ENCODE measurements around the gene BICD1.

GRCh38 chr12:32089156-32089555 lies 17.5 kb upstream of the BICD1 start:
- TF ChIP-seq CTCF (IDR thresholded peaks at IDR 0.05; ENCODE audit: insufficient read depth, low read length) (no peak), SPI1 (IDR thresholded peaks at IDR 0.05; ENCODE audit: borderline replicate concordance, low read depth) (no peak), POLR2AphosphoS5 (IDR thresholded peaks at IDR 0.05; ENCODE audit: low read depth) (no peak), REST (IDR thresholded peaks at IDR 0.05; ENCODE audit: insufficient replicate concordance, low read depth) (no peak)

Data from HL-60 (cell line).